HepG2 (cell line): ENCODE data around the gene FHL1. TPM values are rescaled to one million over a fixed set of nuclear protein-coding genes. Genes with fewer than 3 reads are reported as not detected.

Experiments
- ATAC-seq: fragments of 200-7000 bp; cut with Tn5 transposase; 3 replicates; pipeline ENCODE4 v1.9.1; 2020; ENCODE audit warnings: mild to moderate bottlenecking, moderate library complexity
- BruUV-seq: library from RNA; stranded (reverse); fragments of 400-500 nt; replicated peaks from 2 replicates; lab custom pipeline; 2021; lab: Mats Ljungman, UMichigan
- CTCF ChIA-PET: fragments of 300-600 bp; formaldehyde crosslinking; extraction: SDS; loops from one replicate; lab custom pipeline; 2021; ENCODE audit warnings: low total read pairs, inconsistent platforms, low intra/inter-chr PET ratio; lab: Yijun Ruan, JAX
- POLR2A ChIA-PET: fragments of 350-600 bp; sonication (Branson Sonifier 250); formaldehyde crosslinking; loops from one replicate; lab custom pipeline; 2020; ENCODE audit warnings: antibody characterized with exemption, inconsistent platforms; lab: Yijun Ruan, JAX
- DNase-seq: peaks from one replicate; pipeline ENCODE4 v3.0.0-alpha.2; 2015; ENCODE audit warnings: low spot score
- FAIRE-seq: peaks from 3 replicates; lab custom pipeline; 2011; peaks lifted over from hg19 to GRCh38; lab: Jason Lieb, UNC
- H2AFZ ChIP-seq: one replicate; pipeline ENCODE4 v1.6.1; 2011; ENCODE audit warnings: low read length, inconsistent platforms
- H3K27ac ChIP-seq: fragments of 300-600 bp; 3 replicates; pipeline ENCODE4 v1.8.0; 2011; ENCODE audit warnings: mixed run types, mild to moderate bottlenecking, mixed read lengths, low read length, inconsistent platforms; ENCODE audit not compliant: insufficient read depth; ENCODE audit errors: extremely low read length
- H3K27me3 ChIP-seq, 2 experiments: fragments of 200-600 bp in 1 of 2; 2 replicates in 1 of 2; 3 replicates in 1 of 2; pipeline versions ENCODE4 v1.6.0 to v1.8.0; 2011; ENCODE audit warnings: low read length in 2 of 2, mild to moderate bottlenecking in 2 of 2, moderate library complexity in 2 of 2, inconsistent platforms in 1 of 2; ENCODE audit not compliant: insufficient read depth in 2 of 2, control insufficient read depth in 1 of 2
- H3K36me3 ChIP-seq, 2 experiments: fragments of 200-600 bp in 1 of 2; replicated peaks in 1 of 2; 2 replicates in 1 of 2; 3 replicates in 1 of 2; pipeline versions ENCODE4 v1.5.1 to v1.8.0; 2011; ENCODE audit warnings: low read length in 2 of 2, inconsistent platforms in 1 of 2; ENCODE audit not compliant: insufficient read depth in 2 of 2, control insufficient read depth in 1 of 2
- H3K4me1 ChIP-seq: 2 replicates; pipeline ENCODE4 v1.5.1; 2012; ENCODE audit warnings: low read length, inconsistent platforms; ENCODE audit not compliant: insufficient read depth
- H3K4me2 ChIP-seq: 2 replicates; pipeline ENCODE4 v1.6.0; 2011; ENCODE audit warnings: low read depth, low read length, inconsistent platforms
- H3K4me3 ChIP-seq, 3 experiments: fragments of 200-600 bp in 1 of 3; sonication (generic), shearing (Covaris generic) in 1 of 3; replicated peaks in 1 of 3; 2 replicates each; pipeline ENCODE4 v1.5.1; 2011 to 2016; ENCODE audit warnings: low read length in 3 of 3, inconsistent platforms in 2 of 3, low read depth in 2 of 3, mild to moderate bottlenecking in 2 of 3, control low read depth in 1 of 3, mixed read lengths in 1 of 3; ENCODE audit not compliant: insufficient read depth in 1 of 3
- H3K79me2 ChIP-seq: one replicate; pipeline ENCODE4 v1.6.1; 2011; ENCODE audit warnings: low read length, inconsistent platforms; ENCODE audit not compliant: insufficient read depth
- H3K9ac ChIP-seq: 2 replicates; pipeline ENCODE4 v1.6.0; 2011; ENCODE audit warnings: mild to moderate bottlenecking, low read depth, low read length, inconsistent platforms; ENCODE audit not compliant: insufficient read depth
- H3K9me3 ChIP-seq: 2 replicates; pipeline ENCODE4 v1.5.1; 2012; ENCODE audit warnings: mild to moderate bottlenecking, low read length
- H4K20me1 ChIP-seq: 2 replicates; pipeline ENCODE4 v1.6.0; 2011; ENCODE audit warnings: inconsistent platforms, mild to moderate bottlenecking, low read length, moderate library complexity; ENCODE audit not compliant: insufficient read depth
- CREBL2 ChIP-seq: sonication (generic); formaldehyde crosslinking; IDR thresholded peaks from 2 replicates; pipeline ENCODE4 v1.8.1; 2023; ENCODE audit warnings: missing genetic modification reagents, mild to moderate bottlenecking, borderline replicate concordance
- DPF2 ChIP-seq: sonication (generic); formaldehyde crosslinking; IDR thresholded peaks from 2 replicates; pipeline ENCODE4 v1.4.0; 2020; ENCODE audit warnings: mild to moderate bottlenecking, low read depth, missing genetic modification reagents, borderline replicate concordance
- IKZF4 ChIP-seq: sonication (generic); formaldehyde crosslinking; IDR thresholded peaks from 2 replicates; pipeline ENCODE4 v1.5.1; 2020; ENCODE audit warnings: borderline replicate concordance, mild to moderate bottlenecking, low read depth, missing genetic modification reagents; ENCODE audit errors: not compliant biosample characterization
- KMT2B ChIP-seq: IDR thresholded peaks from 2 replicates; pipeline ENCODE4 v1.6.1; 2016; ENCODE audit warnings: missing genetic modification reagents, missing compliant biosample characterization
- NCOA2 ChIP-seq: sonication (generic); formaldehyde crosslinking; IDR thresholded peaks from 2 replicates; pipeline ENCODE4 v1.8.0; 2022; ENCODE audit warnings: inconsistent platforms
- NCOA5 ChIP-seq: sonication (generic); formaldehyde crosslinking; IDR thresholded peaks from 2 replicates; pipeline ENCODE4 v1.4.0; 2020; ENCODE audit warnings: missing genetic modification reagents
- SKI ChIP-seq: fragments of 450-650 bp; IDR thresholded peaks from one replicate; pipeline ENCODE4 v1.6.1; 2018; ENCODE audit warnings: mild to moderate bottlenecking; ENCODE audit not compliant: partially characterized antibody
- SOX5 ChIP-seq: IDR thresholded peaks from 2 replicates; pipeline ENCODE4 v1.6.1; 2016; ENCODE audit warnings: borderline replicate concordance
- SP1 ChIP-seq, 2 experiments: fragments of 450-650 bp in 1 of 2; sonication (generic) in 1 of 2; formaldehyde crosslinking in 1 of 2; IDR thresholded peaks; 2 replicates each; pipeline versions ENCODE4 v1.4.0 to v1.6.1; 2016 to 2020; ENCODE audit warnings: missing genetic modification reagents in 1 of 2
- THAP7 ChIP-seq: sonication (generic); formaldehyde crosslinking; IDR thresholded peaks from 2 replicates; pipeline ENCODE4 v1.8.1; 2023; ENCODE audit warnings: mild to moderate bottlenecking, missing genetic modification reagents
- TIGD3 ChIP-seq: sonication (generic); formaldehyde crosslinking; IDR thresholded peaks from 2 replicates; pipeline ENCODE4 v1.5.1; 2020; ENCODE audit warnings: mild to moderate bottlenecking, missing genetic modification reagents, borderline replicate concordance
- TOPORS ChIP-seq: sonication (generic); formaldehyde crosslinking; IDR thresholded peaks from 2 replicates; pipeline ENCODE4 v1.8.0; 2023; ENCODE audit warnings: mild to moderate bottlenecking, missing genetic modification reagents
- ZNF235 ChIP-seq: sonication (generic); formaldehyde crosslinking; IDR thresholded peaks from 2 replicates; pipeline ENCODE4 v1.8.1; 2023; ENCODE audit warnings: mild to moderate bottlenecking, missing genetic modification reagents, borderline replicate concordance
- ZNF281 ChIP-seq: sonication (generic); formaldehyde crosslinking; IDR thresholded peaks from 2 replicates; pipeline ENCODE4 v1.4.0; 2020; ENCODE audit warnings: missing genetic modification reagents, borderline replicate concordance
- ZNF451 ChIP-seq: sonication (generic); formaldehyde crosslinking; IDR thresholded peaks from 2 replicates; pipeline ENCODE4 v1.5.0; 2020; ENCODE audit warnings: mild to moderate bottlenecking, missing genetic modification reagents
- ZNF740 ChIP-seq: sonication (generic); formaldehyde crosslinking; IDR thresholded peaks from 2 replicates; pipeline ENCODE4 v1.4.0; 2020; ENCODE audit warnings: missing genetic modification reagents
- ZNF777 ChIP-seq: sonication (generic); formaldehyde crosslinking; IDR thresholded peaks from 2 replicates; pipeline ENCODE4 v1.4.0; 2020; ENCODE audit warnings: missing genetic modification reagents
- WGBS: methylation state at CpG from one replicate; pipeline ENCODE4 v1.1.6; 2017; ENCODE audit warnings: low lambda C conversion rate; 5-methylcytosine and 5-hydroxymethylcytosine counted together
- in situ Hi-C: cut with HindIII; loops from 2 replicates; pipeline ENCODE4 v1.10.0; 2017; ENCODE audit warnings: low pct_unique_long_range_greater_than_20kb; ENCODE audit not compliant: extremely low pct_ligation_motif_present
- intact Hi-C: fragments of 100-400 bp; cut with micrococcal nuclease; formaldehyde crosslinking; loops from one replicate; pipeline ENCODE4 v1.10.0; 2022; ENCODE audit not compliant: unreplicated experiment
- polyA plus RNA-seq, 8 experiments: library from polyadenylated mRNA; depleted of rRNA in 3 of 8; stranded (reverse) in 7 of 8; unstranded in 1 of 8; fragments of >200 nt; fragmentation: Illumina TruSeq in 4 of 8; extraction: Trizol in 4 of 8; gene quantifications; 2 replicates each; pipeline versions ENCODE4 v1.2.1 to v1.2.3, GENCODE V29; 2011 to 2016; ENCODE audit warnings: low read depth in 4 of 8, missing spikeins in 1 of 8, mixed read lengths in 1 of 8; ENCODE audit not compliant: insufficient read depth in 1 of 8
- total RNA-seq, 5 experiments: library from RNA; depleted of rRNA; stranded (reverse); fragments of >200 nt; fragmentation: Illumina TruSeq; extraction: Trizol; gene quantifications; 2 replicates each; pipeline ENCODE4 v1.2.3, GENCODE V29; 2016; ENCODE audit warnings: low read depth in 1 of 5

The FHL1 gene
- total and polyA plus RNA-seq, 2 of the 13 experiments (the other 11 are each of a cell fraction or from before 2014, with no cell fraction given), result 0.33 TPM; not detected in 1

GRCh38 chrX:136115904-136116297 lies 31.4 kb upstream of the FHL1 start:
- FAIRE-seq (no peak), ATAC-seq (no peak), DNase-seq (no peak)
- BruUV-seq, result no TSS peak
- Histone ChIP-seq H3K79me2 (no peaks in the 10 kb centered on the region), H3K36me3 (no peaks in the 10 kb centered on the region), H3K4me2 (no peak overlapping the region), H4K20me1 (no peaks in the 10 kb centered on the region), H2AFZ (no peak overlapping the region), H3K9ac (no peak overlapping the region), H3K9me3 (no peaks in the 10 kb centered on the region), H3K4me1 (no peaks in the 10 kb centered on the region), H3K4me3 (no peak overlapping the region), H3K27me3 (no peaks in the 10 kb centered on the region), H3K27ac (no peak overlapping the region)
- TF ChIP-seq TIGD3 (CRISPR knock-in tag) (no peak), ZNF451 (CRISPR knock-in tag) (no peak), DPF2 (CRISPR knock-in tag) (no peak), CREBL2 (CRISPR knock-in tag) (no peak), IKZF4 (CRISPR knock-in tag) (no peak), ZNF777 (CRISPR knock-in tag) (no peak), KMT2B (CRISPR knock-in tag) (no peak), THAP7 (CRISPR knock-in tag) (no peak), SP1 (IDR thresholded peaks at IDR 0.05) (no peak), SP1 (CRISPR knock-in tag; IDR thresholded peaks at IDR 0.05) (no peak), TOPORS (CRISPR knock-in tag) (no peak), ZNF235 (no peak), SKI (no peak), SOX5 (CRISPR knock-in tag) (no peak), NCOA2 (CRISPR knock-in tag) (no peak), ZNF281 (no peak), ZNF740 (no peak), NCOA5 (CRISPR knock-in tag) (no peak)
- in situ Hi-C loops, result no loop called here
- CTCF ChIA-PET, result no interaction called here
- intact Hi-C loops, result no loop called here
- POLR2A ChIA-PET, result no interaction called here
- WGBS, result 44% methylated on average over 3 of the region's 3 CpGs
